H7 (cell line): ENCODE results near the gene FAM237B. TPM values are rescaled to one million over a fixed set of nuclear protein-coding genes. Genes with fewer than 3 reads are reported as not detected.
"Not testable (repeated sequence)": the region's sequence is repeated elsewhere in the genome, so short reads cannot be mapped to it uniquely, and the experiment has no call there.

Source experiments
- DNase-seq: peaks from one replicate; pipeline ENCODE4 v3.0.0; 2012
- H3K27me3 ChIP-seq: 2 replicates; pipeline ENCODE4 v1.6.0; 2011; ENCODE audit warnings: mild to moderate bottlenecking, low read length; ENCODE audit not compliant: control insufficient read depth, insufficient read depth
- H3K36me3 ChIP-seq: replicated peaks from 2 replicates; pipeline ENCODE4 v1.5.1; 2011; ENCODE audit warnings: low read length; ENCODE audit not compliant: control insufficient read depth, insufficient read depth
- H3K4me3 ChIP-seq: 2 replicates; pipeline ENCODE4 v1.5.1; 2011; ENCODE audit warnings: low read depth, mild to moderate bottlenecking, control low read depth, low read length, moderate library complexity; ENCODE audit not compliant: insufficient read depth
- total RNA-seq: library from RNA; depleted of rRNA; stranded (reverse); fragments of >200 nt; shearing (Covaris generic); gene quantifications from 2 replicates; pipeline ENCODE4 v1.2.3, GENCODE V29; 2014; rRNA removed

FAM237B gene
- not detected in 2 replicates for total RNA-seq

- peak; percentile 75 for DNase-seq
- H3K36me3 ChIP-seq: no peaks in the 10 kb centered on the region
- H3K4me3 ChIP-seq: peak within 1 kb of the TSS; percentile 44
- peaks cover 45% of the 10 kb centered on the region for H3K27me3 ChIP-seq
Observed at GRCh38 chr7:90320801-90321494, at the start of gene FAM237B. Gene FAM237B, minus strand, starts transcription at chr7:90321304. Its CDS starts 1,556 bp downstream, at chr7:90319748.

- Histone ChIP-seq H3K4me3 (no peak overlapping the region), H3K36me3 (no peaks in the 10 kb centered on the region; the same call in 1 of the 2 replicates), H3K27me3 (no peaks in the 10 kb centered on the region)
- DNase-seq: no peak
Observed at GRCh38 chr7:90351987-90352386, 30.9 kb upstream of the FAM237B start.

GRCh38 chr7:90350032-90350431 is 28.9 kb upstream of the FAM237B start:
- not testable (repeated sequence) for H3K4me3 ChIP-seq, DNase-seq, H3K27me3 ChIP-seq, H3K36me3 ChIP-seq

GRCh38 chr7:90349305-90349704 is 28.2 kb upstream of the FAM237B start:
- no peaks in the 10 kb centered on the region for H3K36me3 ChIP-seq
- no peak overlapping the region for H3K4me3 ChIP-seq
- DNase-seq: no peak
- H3K27me3 ChIP-seq: no peaks in the 10 kb centered on the region

GRCh38 chr7:90347759-90348158 is 26.7 kb upstream of the FAM237B start:
- Histone ChIP-seq H3K36me3 (no peaks in the 10 kb centered on the region), H3K27me3 (no peaks in the 10 kb centered on the region), H3K4me3 (no peak overlapping the region)
- DNase-seq: no peak

GRCh38 chr7:90346336-90347125 is 25.4 kb upstream of the FAM237B start, which contains the start of gene GTPBP10:
Gene GTPBP10, plus strand, starts transcription at chr7:90346716. Its CDS starts 26 bp downstream, at chr7:90346742.
- H3K4me3 ChIP-seq: peak within 1 kb of the TSS; percentile 94
- H3K27me3 ChIP-seq: no peaks in the 10 kb centered on the region
- H3K36me3 ChIP-seq: no peaks in the 10 kb centered on the region
- DNase-seq: peak; percentile 82

GRCh38 chr7:90345595-90346335 is 24.7 kb upstream of the FAM237B start:
- no peaks in the 10 kb centered on the region for H3K36me3 ChIP-seq
- H3K4me3 ChIP-seq: peak overlapping the region; percentile 94
- no peaks in the 10 kb centered on the region for H3K27me3 ChIP-seq
- DNase-seq: peak; percentile 12

- Histone ChIP-seq H3K27me3 (no peaks in the 10 kb centered on the region), H3K4me3 (no peak overlapping the region), H3K36me3 (no peaks in the 10 kb centered on the region)
- DNase-seq: no peak
Observed at GRCh38 chr7:90345016-90345415, 23.9 kb upstream of the FAM237B start.

GRCh38 chr7:90337106-90337505 is 16.0 kb upstream of the FAM237B start:
- H3K36me3 ChIP-seq: no peaks in the 10 kb centered on the region
- H3K27me3 ChIP-seq: no peaks in the 10 kb centered on the region
- no peak for DNase-seq
- H3K4me3 ChIP-seq: no peak overlapping the region

- H3K4me3 ChIP-seq, H3K36me3 ChIP-seq, DNase-seq, H3K27me3 ChIP-seq: not testable (repeated sequence)
Observed at GRCh38 chr7:90334926-90335325, 13.8 kb upstream of the FAM237B start.

- no peak for DNase-seq
- H3K36me3 ChIP-seq: no peaks in the 10 kb centered on the region
- H3K4me3 ChIP-seq: no peak overlapping the region
- no peaks in the 10 kb centered on the region for H3K27me3 ChIP-seq
Observed at GRCh38 chr7:90334193-90334843, 13.2 kb upstream of the FAM237B start.

GRCh38 chr7:90326500-90326899 is 5.4 kb upstream of the FAM237B start:
- Histone ChIP-seq H3K4me3 (no peak overlapping the region), H3K27me3 (peaks cover 18% of the 10 kb centered on the region), H3K36me3 (no peaks in the 10 kb centered on the region)
- peak; percentile 28 for DNase-seq

GRCh38 chr7:90322837-90323236 is 1.7 kb upstream of the FAM237B start:
- Histone ChIP-seq H3K4me3 (no peak overlapping the region), H3K36me3 (no peaks in the 10 kb centered on the region), H3K27me3 (peaks cover 45% of the 10 kb centered on the region)
- no peak for DNase-seq

GRCh38 chr7:90320418-90320800 is 695 bp downstream of the FAM237B start:
- peaks cover 45% of the 10 kb centered on the region for H3K27me3 ChIP-seq
- H3K36me3 ChIP-seq: no peaks in the 10 kb centered on the region
- no peak overlapping the region; the same call in 1 of the 2 replicates for H3K4me3 ChIP-seq
- peak; percentile 15 for DNase-seq
